Transverse colon (tissue), 4 donors: ENCODE data around the gene SLC5A9. TPM values are rescaled to one million over a fixed set of nuclear protein-coding genes. Genes with fewer than 3 reads are reported as not detected.
"Not testable (repeated sequence)": the region's sequence is repeated elsewhere in the genome, so short reads cannot be mapped to it uniquely, and the experiment has no call there.

Source experiments
- DNase-seq: peaks from one replicate; pipeline ENCODE4 v3.0.0-alpha.2; 2019
- H3K27ac ChIP-seq, 4 donors: fragments of 200-600 bp; sonication (generic); 2 replicates each; pipeline ENCODE4 v1.5.1; 2016 to 2018; ENCODE audit warnings: inconsistent platforms in 4 of 4
- H3K27me3 ChIP-seq: fragments of 200-600 bp; sonication (generic); 2 replicates; pipeline ENCODE4 v1.5.1; 2017; ENCODE audit warnings: inconsistent platforms
- H3K36me3 ChIP-seq, 4 donors: fragments of 200-600 bp; sonication (generic); 2 replicates each; pipeline ENCODE4 v1.5.1; 2017 to 2019; ENCODE audit warnings: inconsistent platforms in 4 of 4
- H3K4me1 ChIP-seq, 4 donors: fragments of 200-600 bp; sonication (generic); 2 replicates each; pipeline ENCODE4 v1.5.1; 2017 to 2020; ENCODE audit warnings: inconsistent platforms in 4 of 4
- H3K4me3 ChIP-seq, 4 donors: fragments of 200-600 bp; sonication (generic); 1 replicate in 1 of 4; 2 replicates in 3 of 4; pipeline versions ENCODE4 v1.5.1 to v1.6.1; 2017 to 2019; ENCODE audit warnings: inconsistent platforms in 4 of 4
- H3K9me3 ChIP-seq, 2 donors: fragments of 200-600 bp; sonication (generic); 2 replicates each; pipeline ENCODE4 v1.5.1; 2017 to 2019; ENCODE audit warnings: inconsistent platforms in 2 of 2
- CTCF ChIP-seq, 5 experiments: fragments of 200-600 bp in 3 of 5; fragments of 450-650 bp in 2 of 5; sonication (generic) in 3 of 5; IDR thresholded peaks; 1 replicate in 2 of 5; 2 replicates in 3 of 5; pipeline ENCODE4 v1.5.1; 2016 to 2017; ENCODE audit warnings: antibody characterized with exemption in 5 of 5, inconsistent platforms in 3 of 5, mild to moderate bottlenecking in 2 of 5, moderate library complexity in 1 of 5
- EP300 ChIP-seq: sonication (generic); formaldehyde crosslinking; IDR thresholded peaks from one replicate; pipeline ENCODE4 v1.6.1; 2017; ENCODE audit warnings: antibody characterized with exemption, low read depth
- POLR2A ChIP-seq: fragments of 450-650 bp; IDR thresholded peaks from one replicate; pipeline ENCODE4 v1.6.1; 2016; ENCODE audit warnings: antibody characterized with exemption, mild to moderate bottlenecking, moderate library complexity
- POLR2AphosphoS5 ChIP-seq, 3 donors: sonication (generic); formaldehyde crosslinking; IDR thresholded peaks; one replicate each; pipeline ENCODE4 v1.6.1; 2016; ENCODE audit warnings: antibody characterized with exemption in 3 of 3
- WGBS, 2 donors: methylation state at CpG; one replicate each; pipeline ENCODE4 v1.1.5; 2018; ENCODE audit warnings: low coverage in 1 of 2; 5-methylcytosine and 5-hydroxymethylcytosine counted together
- in situ Hi-C, 4 donors: fragments of 200-750 bp; cut with MboI; loops; one replicate each; pipeline versions ENCODE4 v1.15.0 to v1.15.1; 2017; ENCODE audit warnings: low sequenced_read_pairs in 3 of 4, low pct_ligation_motif_present in 1 of 4, low pct_unique_long_range_greater_than_20kb in 1 of 4
- intact Hi-C: fragments of 100-400 bp; cut with DNase I; formaldehyde crosslinking; loops from one replicate; pipeline ENCODE4 v1.15.1; 2023; ENCODE audit warnings: low total_unique reads
- total RNA-seq, 4 donors: library from RNA; depleted of rRNA; stranded (reverse); fragments of >200 nt; gene quantifications; one replicate each; pipeline ENCODE4 v1.1.0, GENCODE V29; 2016

Gene SLC5A9
- total RNA-seq, 4 donors from 2014 or later: 2.2 to 15.2 (median 3.0) TPM; not detected in 1

- no peaks in the 10 kb centered on the region for H3K4me1 ChIP-seq
- TF ChIP-seq CTCF (IDR thresholded peaks at IDR 0.05): no peak
- TF ChIP-seq POLR2A: no peak
- TF ChIP-seq POLR2AphosphoS5 (IDR thresholded peaks at IDR 0.05): no peak
- TF ChIP-seq EP300: no peak
- H3K4me3 ChIP-seq: no peak overlapping the region
- no peaks in the 10 kb centered on the region for H3K36me3 ChIP-seq
- H3K27ac ChIP-seq: no peak overlapping the region
- intact Hi-C loops: no loop called here
- no peaks in the 10 kb centered on the region for H3K27me3 ChIP-seq
- in situ Hi-C loops: loop anchor here in 3 of 4 donors (10.0 to 25.0 kb wide), 3 partner anchors 95 to 470 kb away; no protein-coding TSS in a partner anchor
- WGBS, 2 donors: 77% methylated on average over 3 of the region's 3 CpGs; no CpG with 5 or more reads in 1 of the 2 donors
- DNase-seq: no peak
- H3K9me3 ChIP-seq: no peaks in the 10 kb centered on the region
Observed at GRCh38 chr1:48207536-48208075, 14.9 kb upstream of the SLC5A9 start.

- TF ChIP-seq CTCF (IDR thresholded peaks at IDR 0.05) (no peak), POLR2A (no peak), POLR2AphosphoS5 (IDR thresholded peaks at IDR 0.05) (no peak), EP300 (no peak)
- Histone ChIP-seq H3K27ac (no peak overlapping the region), H3K4me3 (no peak overlapping the region), H3K4me1 (no peaks in the 10 kb centered on the region), H3K36me3 (no peaks in the 10 kb centered on the region), H3K27me3 (no peaks in the 10 kb centered on the region), H3K9me3 (no peaks in the 10 kb centered on the region)
- in situ Hi-C loops (loop anchor here in 3 of 4 donors (10.0 to 25.0 kb wide), 3 partner anchors 96 to 471 kb away; no protein-coding TSS in a partner anchor), intact Hi-C loops (no loop called here)
- 83 to 89% methylated on average over 11 to 12 of the region's 12 CpGs for whole genome bisulfite sequencing, 2 donors
- DNase-seq: no peak
Observed at GRCh38 chr1:48208251-48208650, 14.3 kb upstream of the SLC5A9 start.

GRCh38 chr1:48208652-48209051, 13.9 kb upstream of the SLC5A9 start:
- Histone ChIP-seq H3K27ac (no peak overlapping the region), H3K9me3 (no peaks in the 10 kb centered on the region), H3K4me3 (no peak overlapping the region), H3K27me3 (no peaks in the 10 kb centered on the region), H3K36me3 (no peaks in the 10 kb centered on the region), H3K4me1 (no peaks in the 10 kb centered on the region)
- in situ Hi-C loops: loop anchor here in 3 of 4 donors (10.0 to 25.0 kb wide), 3 partner anchors 96 to 471 kb away; no protein-coding TSS in a partner anchor
- TF ChIP-seq POLR2A (no peak), CTCF (IDR thresholded peaks at IDR 0.05) (no peak), POLR2AphosphoS5 (IDR thresholded peaks at IDR 0.05) (no peak), EP300 (no peak)
- DNase-seq: no peak
- 62 to 86% methylated on average over 4 of the region's 4 CpGs for WGBS, 2 donors
- intact Hi-C loops: no loop called here

DNA sequence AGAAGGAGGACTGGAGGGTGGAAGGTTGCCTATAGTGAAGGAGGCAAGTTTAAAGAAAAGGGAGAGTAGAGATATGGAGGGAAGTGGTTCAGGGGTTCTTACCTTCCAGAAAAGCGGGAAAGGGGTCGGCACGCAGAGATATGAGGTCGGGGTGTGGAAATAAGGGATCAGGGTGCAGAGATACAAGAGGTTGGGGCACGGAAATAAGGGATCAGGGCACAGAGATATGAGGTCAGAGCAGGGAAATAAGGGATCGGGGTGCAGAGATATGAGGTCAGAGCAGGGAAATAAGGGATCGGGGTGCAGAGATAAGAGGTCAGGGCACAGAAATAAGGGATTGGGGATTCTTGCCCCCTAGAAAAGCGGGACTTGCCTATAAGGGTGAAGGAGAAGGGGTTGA, 9.1 kb upstream of the SLC5A9 start:
- in situ Hi-C loops: loop anchor here in 2 of 4 donors (25.0 kb wide), 2 partner anchors 101 to 476 kb away; no protein-coding TSS in a partner anchor

GRCh38 chr1:48214366-48214765, 8.2 kb upstream of the SLC5A9 start:
- H3K27me3 ChIP-seq, H3K9me3 ChIP-seq, H3K4me1 ChIP-seq, H3K4me3 ChIP-seq, H3K36me3 ChIP-seq, DNase-seq, intact Hi-C loops, H3K27ac ChIP-seq: not testable (repeated sequence)
- WGBS, 2 donors: 56 to 73% methylated on average over 3 to 6 of the region's 6 CpGs
- in situ Hi-C loops: loop anchor here in 2 of 4 donors (25.0 kb wide), 2 partner anchors 102 to 477 kb away; no protein-coding TSS in a partner anchor

More for the DNA sequence above, 9.1 kb upstream of the SLC5A9 start:
- DNase-seq, H3K4me3 ChIP-seq, H3K27me3 ChIP-seq, H3K9me3 ChIP-seq, H3K36me3 ChIP-seq, H3K4me1 ChIP-seq, H3K27ac ChIP-seq, intact Hi-C loops: not testable (repeated sequence)
- WGBS, 2 donors: 75 to 80% methylated on average over 8 of the region's 8 CpGs
